B cell (primary cell): ENCODE results near the gene ZNF277.

Experiments
- CTCF ChIP-seq: fragments of 200-600 bp; IDR thresholded peaks from one replicate; pipeline ENCODE4 v1.8.0; 2022; ENCODE audit warnings: antibody characterized with exemption, mild to moderate bottlenecking
- EZH2 ChIP-seq: IDR thresholded peaks from 2 replicates; pipeline ENCODE4 v1.6.1; 2012; ENCODE audit warnings: borderline replicate concordance, low read depth, mild to moderate bottlenecking, moderate library complexity, low read length; ENCODE audit not compliant: insufficient read depth, poor library complexity, severe bottlenecking

GRCh38 chr7:112211348-112211907 lies 4.9 kb downstream of the ZNF277 start:
- TF ChIP-seq CTCF, result no peak
- TF ChIP-seq EZH2, result no peak
